Transverse colon (tissue), 4 donors: ENCODE results near the gene NATD1. TPM values are rescaled to one million over a fixed set of nuclear protein-coding genes. Genes with fewer than 3 reads are reported as not detected.

Experiments used
- DNase-seq: peaks from one replicate; pipeline ENCODE4 v3.0.0-alpha.2; 2019
- H3K27ac ChIP-seq, 4 donors: fragments of 200-600 bp; sonication (generic); 2 replicates each; pipeline ENCODE4 v1.5.1; 2016 to 2018; ENCODE audit warnings: inconsistent platforms in 4 of 4
- H3K27me3 ChIP-seq: fragments of 200-600 bp; sonication (generic); 2 replicates; pipeline ENCODE4 v1.5.1; 2017; ENCODE audit warnings: inconsistent platforms
- H3K36me3 ChIP-seq, 4 donors: fragments of 200-600 bp; sonication (generic); 2 replicates each; pipeline ENCODE4 v1.5.1; 2017 to 2019; ENCODE audit warnings: inconsistent platforms in 4 of 4
- H3K4me1 ChIP-seq, 4 donors: fragments of 200-600 bp; sonication (generic); 2 replicates each; pipeline ENCODE4 v1.5.1; 2017 to 2020; ENCODE audit warnings: inconsistent platforms in 4 of 4
- H3K4me3 ChIP-seq, 4 donors: fragments of 200-600 bp; sonication (generic); 1 replicate in 1 of 4; 2 replicates in 3 of 4; pipeline versions ENCODE4 v1.5.1 to v1.6.1; 2017 to 2019; ENCODE audit warnings: inconsistent platforms in 4 of 4
- H3K9me3 ChIP-seq, 2 donors: fragments of 200-600 bp; sonication (generic); 2 replicates each; pipeline ENCODE4 v1.5.1; 2017 to 2019; ENCODE audit warnings: inconsistent platforms in 2 of 2
- CTCF ChIP-seq, 5 experiments: fragments of 200-600 bp in 3 of 5; fragments of 450-650 bp in 2 of 5; sonication (generic) in 3 of 5; IDR thresholded peaks; 1 replicate in 2 of 5; 2 replicates in 3 of 5; pipeline ENCODE4 v1.5.1; 2016 to 2017; ENCODE audit warnings: antibody characterized with exemption in 5 of 5, inconsistent platforms in 3 of 5, mild to moderate bottlenecking in 2 of 5, moderate library complexity in 1 of 5
- EP300 ChIP-seq: sonication (generic); formaldehyde crosslinking; IDR thresholded peaks from one replicate; pipeline ENCODE4 v1.6.1; 2017; ENCODE audit warnings: antibody characterized with exemption, low read depth
- POLR2A ChIP-seq: fragments of 450-650 bp; IDR thresholded peaks from one replicate; pipeline ENCODE4 v1.6.1; 2016; ENCODE audit warnings: antibody characterized with exemption, mild to moderate bottlenecking, moderate library complexity
- POLR2AphosphoS5 ChIP-seq, 3 donors: sonication (generic); formaldehyde crosslinking; IDR thresholded peaks; one replicate each; pipeline ENCODE4 v1.6.1; 2016; ENCODE audit warnings: antibody characterized with exemption in 3 of 3
- WGBS, 2 donors: methylation state at CpG; one replicate each; pipeline ENCODE4 v1.1.5; 2018; ENCODE audit warnings: low coverage in 1 of 2; 5-methylcytosine and 5-hydroxymethylcytosine counted together
- in situ Hi-C, 4 donors: fragments of 200-750 bp; cut with MboI; loops; one replicate each; pipeline versions ENCODE4 v1.15.0 to v1.15.1; 2017; ENCODE audit warnings: low sequenced_read_pairs in 3 of 4, low pct_ligation_motif_present in 1 of 4, low pct_unique_long_range_greater_than_20kb in 1 of 4
- intact Hi-C: fragments of 100-400 bp; cut with DNase I; formaldehyde crosslinking; loops from one replicate; pipeline ENCODE4 v1.15.1; 2023; ENCODE audit warnings: low total_unique reads
- total RNA-seq, 4 donors: library from RNA; depleted of rRNA; stranded (reverse); fragments of >200 nt; gene quantifications; one replicate each; pipeline ENCODE4 v1.1.0, GENCODE V29; 2016

Gene NATD1
- total RNA-seq, 4 donors from 2014 or later, result 1.4 to 7.9 (median 5.0) TPM

GRCh38 chr17:21214015-21214776, 39.0 kb downstream of the NATD1 start, which contains the start of gene TMEM11:
Gene TMEM11, minus strand, starts transcription at chr17:21214161. Its CDS starts 9 bp downstream, at chr17:21214152.
- no peaks in the 10 kb centered on the region for H3K9me3 ChIP-seq
- H3K27ac ChIP-seq, result peak within 1 kb of the TSS; percentile 90 to 96 (median 95)
- H3K4me1 ChIP-seq, result peaks cover 36 to 62% (median 52%) of the 10 kb centered on the region in 4 donors
- peak within 1 kb of the TSS; percentile 78 to 97 (median 94) for H3K4me3 ChIP-seq
- TF ChIP-seq EP300 (no peak), POLR2A (peak; percentile 87), POLR2AphosphoS5 (IDR thresholded peaks at IDR 0.05) (peak; percentile 82 to 91 (median 91)), CTCF (IDR thresholded peaks at IDR 0.05) (peak in 3 of 5 experiments; percentile 10 to 34 (median 15))
- peak; percentile 96 for DNase-seq
- 1% methylated on average over 52 of the region's 76 CpGs; no CpG with 5 or more reads in 1 of the 2 donors for WGBS, 2 donors
- H3K27me3 ChIP-seq, result no peaks in the 10 kb centered on the region
- H3K36me3 ChIP-seq, result no peaks in the 10 kb centered on the region
- intact Hi-C loops (no loop called here), in situ Hi-C loops (loop anchor here in 2 of 4 donors (10.0 to 25.0 kb wide), 2 partner anchors 61 to 102 kb away; no protein-coding TSS in a partner anchor)

- WGBS, 2 donors, result 0% methylated on average over 12 of the region's 35 CpGs; no CpG with 5 or more reads in 1 of the 2 donors
- no peaks in the 10 kb centered on the region for H3K27me3 ChIP-seq
- no peaks in the 10 kb centered on the region for H3K36me3 ChIP-seq
- peak overlapping the region; percentile 90 to 96 (median 95) for H3K27ac ChIP-seq
- H3K4me3 ChIP-seq, result peak overlapping the region; percentile 78 to 97 (median 94)
- intact Hi-C loops (loop anchor here (2.0 kb wide), 1 partner anchor 39 kb away; the partner anchor contains the start of gene NATD1), in situ Hi-C loops (loop anchor here in 2 of 4 donors (10.0 to 25.0 kb wide), 2 partner anchors 61 to 101 kb away; no protein-coding TSS in a partner anchor)
- no peak for TF ChIP-seq EP300
- TF ChIP-seq POLR2A, result no peak
- no peak for TF ChIP-seq CTCF (IDR thresholded peaks at IDR 0.05)
- no peak for TF ChIP-seq POLR2AphosphoS5 (IDR thresholded peaks at IDR 0.05)
- DNase-seq, result peak; percentile 52
- H3K4me1 ChIP-seq, result peaks cover 36 to 65% (median 54%) of the 10 kb centered on the region in 4 donors
- H3K9me3 ChIP-seq, result no peaks in the 10 kb centered on the region
Measured at GRCh38 chr17:21213638-21214014, 39.6 kb downstream of the NATD1 start.

- peak overlapping the region; percentile 78 to 97 (median 94) for H3K4me3 ChIP-seq
- WGBS, 2 donors, result 6 to 12% methylated on average over 6 to 18 of the region's 18 CpGs
- peak overlapping the region; percentile 90 to 96 (median 95) for H3K27ac ChIP-seq
- H3K9me3 ChIP-seq, result no peaks in the 10 kb centered on the region
- H3K36me3 ChIP-seq, result no peaks in the 10 kb centered on the region
- no peaks in the 10 kb centered on the region for H3K27me3 ChIP-seq
- no peak for TF ChIP-seq CTCF (IDR thresholded peaks at IDR 0.05)
- TF ChIP-seq EP300, result no peak
- no peak for TF ChIP-seq POLR2A
- TF ChIP-seq POLR2AphosphoS5 (IDR thresholded peaks at IDR 0.05), result no peak
- peaks cover 36 to 60% (median 51%) of the 10 kb centered on the region in 4 donors for H3K4me1 ChIP-seq
- in situ Hi-C loops (loop anchor here in 2 of 4 donors (10.0 to 25.0 kb wide), 2 partner anchors 62 to 101 kb away; no protein-coding TSS in a partner anchor), intact Hi-C loops (loop anchor here (2.0 kb wide), 1 partner anchor 40 kb away; the partner anchor contains the start of gene NATD1)
- no peak for DNase-seq
Measured at GRCh38 chr17:21212826-21213637, 40.2 kb downstream of the NATD1 start.
